ENCODE data around the gene ZFAND6.
"Not testable (repeated sequence)": the region's sequence is repeated elsewhere in the genome, so short reads cannot be mapped to it uniquely, and the experiment has no call there.

The ZFAND6 gene

GRCh38 chr15:80036071-80036470, 23.4 kb upstream of the ZFAND6 start:
- DNase-seq (ENCODE audit: extremely low read depth, low read depth) = no peak
- TF ChIP-seq, protein P1, sequence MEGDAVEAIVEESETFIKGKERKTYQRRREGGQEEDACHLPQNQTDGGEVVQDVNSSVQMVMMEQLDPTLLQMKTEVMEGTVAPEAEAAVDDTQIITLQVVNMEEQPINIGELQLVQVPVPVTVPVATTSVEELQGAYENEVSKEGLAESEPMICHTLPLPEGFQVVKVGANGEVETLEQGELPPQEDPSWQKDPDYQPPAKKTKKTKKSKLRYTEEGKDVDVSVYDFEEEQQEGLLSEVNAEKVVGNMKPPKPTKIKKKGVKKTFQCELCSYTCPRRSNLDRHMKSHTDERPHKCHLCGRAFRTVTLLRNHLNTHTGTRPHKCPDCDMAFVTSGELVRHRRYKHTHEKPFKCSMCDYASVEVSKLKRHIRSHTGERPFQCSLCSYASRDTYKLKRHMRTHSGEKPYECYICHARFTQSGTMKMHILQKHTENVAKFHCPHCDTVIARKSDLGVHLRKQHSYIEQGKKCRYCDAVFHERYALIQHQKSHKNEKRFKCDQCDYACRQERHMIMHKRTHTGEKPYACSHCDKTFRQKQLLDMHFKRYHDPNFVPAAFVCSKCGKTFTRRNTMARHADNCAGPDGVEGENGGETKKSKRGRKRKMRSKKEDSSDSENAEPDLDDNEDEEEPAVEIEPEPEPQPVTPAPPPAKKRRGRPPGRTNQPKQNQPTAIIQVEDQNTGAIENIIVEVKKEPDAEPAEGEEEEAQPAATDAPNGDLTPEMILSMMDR (IDR thresholded peaks at IDR 0.05; ENCODE audit: low read depth, low read length) = no peak

GRCh38 chr15:80041494-80042253, 17.8 kb upstream of the ZFAND6 start:
- TF ChIP-seq, protein P1 (IDR thresholded peaks at IDR 0.05; ENCODE audit: low read depth, low read length) = no peak
- no peak for DNase-seq (ENCODE audit: extremely low read depth, low read depth)

- no peak for DNase-seq (ENCODE audit: extremely low read depth, low read depth)
- TF ChIP-seq, protein P1 (IDR thresholded peaks at IDR 0.05; ENCODE audit: low read depth, low read length) = no peak
Measured at GRCh38 chr15:80042568-80042967, 16.9 kb upstream of the ZFAND6 start.

- DNase-seq (ENCODE audit: extremely low read depth, low read depth) = not testable (repeated sequence)
Measured at GRCh38 chr15:80045219-80045618, 14.3 kb upstream of the ZFAND6 start.

DNA sequence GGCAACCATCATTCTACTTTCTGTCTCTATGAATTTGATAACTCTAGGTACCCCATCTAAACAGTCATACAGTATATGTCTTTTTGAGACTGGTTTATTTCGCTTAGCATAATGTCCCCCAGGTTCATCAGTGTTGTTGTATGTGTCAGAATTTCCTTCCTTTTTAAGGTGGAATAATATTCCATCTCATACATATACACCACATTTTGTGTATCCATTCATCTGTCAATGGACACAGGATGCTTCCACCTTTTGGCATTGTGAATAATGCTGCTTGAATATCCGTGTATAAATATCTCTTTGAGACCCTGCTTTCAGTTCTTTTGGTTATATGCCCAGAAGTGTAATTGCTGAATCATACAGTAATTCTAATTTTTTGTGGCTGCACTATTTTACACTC, 10.4 kb upstream of the ZFAND6 start:
- no peak for DNase-seq (ENCODE audit: extremely low read depth, low read depth)
- TF ChIP-seq, protein P1 (IDR thresholded peaks at IDR 0.05; ENCODE audit: low read depth, low read length) = no peak

- DNase-seq (ENCODE audit: extremely low read depth, low read depth) = no peak
- TF ChIP-seq, protein P1 (IDR thresholded peaks at IDR 0.05; ENCODE audit: low read depth, low read length) = no peak
Measured at GRCh38 chr15:80052597-80053304, 6.7 kb upstream of the ZFAND6 start.

DNA sequence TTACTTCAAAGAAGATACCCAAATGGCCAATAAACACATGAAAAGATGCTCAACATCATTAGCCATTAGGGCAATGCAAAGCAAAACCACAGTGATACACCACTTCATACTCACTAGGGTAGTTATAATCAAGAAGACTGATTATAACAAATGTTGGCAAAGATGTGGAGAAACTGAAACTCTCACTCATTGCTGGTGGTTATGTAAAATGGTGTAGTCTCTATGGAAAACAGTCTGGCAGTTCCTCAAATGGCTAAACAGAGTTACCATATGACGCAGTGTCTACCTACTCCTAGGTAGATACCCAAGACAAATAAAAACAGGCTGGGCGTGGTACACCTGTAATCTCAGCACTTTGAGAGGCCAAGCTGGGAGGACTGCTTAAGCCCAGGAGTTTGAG, 3.5 kb upstream of the ZFAND6 start:
- TF ChIP-seq, protein P1 (IDR thresholded peaks at IDR 0.05; ENCODE audit: low read depth, low read length) = no peak

More for the DNA sequence above, 3.5 kb upstream of the ZFAND6 start:
- DNase-seq (ENCODE audit: extremely low read depth, low read depth) = no peak
